HG03439 (cell line): ENCODE data around the gene DSTN.

Source experiments
- ATAC-seq: cut with Tn5 transposase; IDR thresholded peaks from one replicate; pipeline ENCODE4 v1.9.1; 2021; ENCODE audit warnings: mild to moderate bottlenecking, moderate library complexity; ENCODE audit not compliant: unreplicated experiment

Gene DSTN

DNA sequence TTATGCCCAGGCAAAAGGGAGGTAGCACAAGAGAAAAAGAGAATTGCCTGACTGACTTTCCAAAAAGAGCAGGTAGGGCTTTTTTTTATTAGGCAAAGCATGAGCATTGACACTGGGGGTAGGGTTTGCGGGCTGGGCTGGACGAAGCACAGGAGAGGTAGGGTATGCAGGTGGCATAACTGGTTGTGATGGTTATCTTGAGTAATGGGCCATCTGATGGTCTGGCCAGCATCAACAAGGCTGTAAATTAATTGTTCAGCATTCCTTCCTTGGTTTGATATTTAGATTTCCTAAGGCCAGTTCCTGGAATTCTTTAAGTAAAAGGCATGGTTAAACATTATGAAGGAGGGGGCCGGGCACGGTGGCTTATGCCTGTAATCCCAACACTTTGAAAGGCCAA, 24.7 kb upstream of the DSTN start:
- no peak for ATAC-seq

DNA sequence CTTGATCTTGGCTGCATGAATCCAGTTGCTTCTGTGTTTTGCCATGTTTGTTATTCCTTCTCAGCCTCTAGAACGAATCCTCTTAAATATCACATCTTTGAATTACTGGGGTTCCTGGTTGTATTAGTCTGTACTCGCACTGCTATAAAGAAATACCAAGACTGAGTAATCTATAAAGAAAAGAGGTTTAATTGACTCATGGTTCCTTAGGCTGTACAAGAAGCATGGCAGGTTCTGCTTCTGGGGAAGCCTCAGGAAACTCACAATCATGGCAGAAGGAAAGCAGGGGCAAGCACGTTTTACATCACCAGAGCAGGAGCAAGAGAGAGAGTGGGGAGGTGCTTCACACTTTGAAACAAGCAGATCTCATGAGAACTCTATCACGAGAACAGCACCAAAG, 20.7 kb upstream of the DSTN start:
- ATAC-seq: no peak

DNA sequence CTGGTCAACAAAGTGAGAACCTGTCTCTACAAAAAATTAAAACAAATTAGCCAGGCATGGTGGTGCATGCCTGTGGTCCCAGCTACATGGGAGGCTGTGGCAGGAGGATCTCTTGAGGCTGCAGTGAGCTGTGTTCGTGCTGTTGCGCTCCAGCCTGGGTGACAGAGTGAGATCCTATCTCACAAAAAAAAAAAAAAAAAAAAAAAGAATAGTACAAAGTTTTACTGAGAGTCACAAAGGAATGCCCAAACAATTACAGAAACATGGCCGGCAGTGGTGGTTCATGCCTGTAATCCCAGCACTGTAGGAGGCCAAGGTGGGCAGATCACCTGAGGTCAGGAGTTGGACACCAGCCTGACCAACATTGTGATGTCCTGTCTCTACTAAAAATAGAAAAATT, 14.8 kb upstream of the DSTN start:
- no peak for ATAC-seq

- ATAC-seq: no peak
These were observed 12.8 kb upstream of the DSTN start for GRCh38 chr20:17556837-17557674.

DNA sequence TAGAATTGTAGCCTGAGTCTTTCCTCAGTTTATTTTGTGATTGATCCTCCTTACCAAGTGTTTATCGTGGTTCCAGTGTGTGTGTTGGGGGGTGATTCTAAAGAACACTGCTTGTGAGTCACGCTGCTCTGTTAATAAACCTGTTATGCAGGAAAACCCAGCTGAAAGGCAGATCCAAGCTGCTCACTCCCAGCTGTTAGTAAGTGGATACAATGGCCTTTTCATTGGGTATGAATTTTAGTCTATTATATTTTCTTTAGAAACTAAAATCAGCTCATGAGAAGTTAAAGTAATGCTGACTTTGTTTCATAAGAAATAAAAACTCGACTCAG, 12.2 kb upstream of the DSTN start:
- ATAC-seq: no peak

DNA sequence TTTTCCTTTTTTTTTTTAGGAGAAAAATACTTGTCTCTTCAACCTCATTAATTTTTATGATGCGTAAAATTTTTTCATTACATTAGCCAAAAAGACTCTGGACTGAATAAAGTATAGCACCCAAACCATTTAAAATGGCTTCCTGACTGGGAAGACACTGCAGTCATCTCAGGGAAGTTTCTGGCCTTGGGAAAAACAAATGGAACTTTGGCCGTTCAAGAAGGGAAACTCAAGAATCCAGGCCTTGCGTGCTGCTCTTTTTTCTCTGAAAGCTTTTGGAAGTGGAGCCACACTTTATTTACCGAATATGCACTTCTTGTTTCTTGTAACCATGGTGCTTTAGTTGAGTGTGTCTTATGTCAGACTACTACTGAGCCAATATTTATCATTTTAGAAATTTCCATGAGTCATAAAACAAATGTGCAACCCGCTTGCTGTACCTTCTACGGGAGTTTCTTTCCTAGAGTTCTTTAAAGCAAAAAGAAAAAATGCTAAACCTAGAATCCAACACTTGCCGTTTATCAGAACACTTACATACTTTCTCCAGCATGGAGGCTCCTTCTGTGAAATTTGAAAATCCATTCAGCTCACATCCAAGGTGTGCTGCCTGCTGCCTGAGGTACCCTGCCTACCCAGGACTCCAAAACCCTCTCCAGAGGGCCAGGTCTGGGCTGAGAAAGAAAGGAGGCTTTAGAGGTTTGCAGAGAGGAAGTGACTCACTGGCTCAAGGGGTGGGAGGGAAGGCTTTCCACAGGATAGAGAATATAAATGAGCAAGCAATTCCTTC, 11.5 kb upstream of the DSTN start:
- no peak for ATAC-seq

GRCh38 chr20:17558941-17559304, 11.0 kb upstream of the DSTN start:
- ATAC-seq: no peak

DNA sequence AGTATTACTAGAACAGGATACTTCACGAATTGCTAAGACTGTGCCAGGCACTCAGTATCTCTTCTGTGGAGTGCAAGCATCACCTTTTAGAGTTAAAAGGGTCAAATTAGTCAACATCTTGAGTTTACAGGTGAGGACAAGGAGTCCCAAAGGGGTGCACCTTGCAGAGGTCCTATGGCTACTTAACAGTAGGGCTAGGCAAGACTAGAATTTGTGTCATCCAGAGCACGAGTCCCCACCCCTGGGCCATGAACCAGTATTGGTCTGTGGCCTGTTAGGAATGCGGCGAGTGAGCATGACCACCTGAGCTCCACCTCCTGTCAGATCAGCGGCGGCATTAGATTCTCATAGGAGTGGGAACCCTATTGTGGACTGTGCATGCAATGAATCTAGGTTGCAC, 10.5 kb upstream of the DSTN start:
- ATAC-seq: no peak

DNA sequence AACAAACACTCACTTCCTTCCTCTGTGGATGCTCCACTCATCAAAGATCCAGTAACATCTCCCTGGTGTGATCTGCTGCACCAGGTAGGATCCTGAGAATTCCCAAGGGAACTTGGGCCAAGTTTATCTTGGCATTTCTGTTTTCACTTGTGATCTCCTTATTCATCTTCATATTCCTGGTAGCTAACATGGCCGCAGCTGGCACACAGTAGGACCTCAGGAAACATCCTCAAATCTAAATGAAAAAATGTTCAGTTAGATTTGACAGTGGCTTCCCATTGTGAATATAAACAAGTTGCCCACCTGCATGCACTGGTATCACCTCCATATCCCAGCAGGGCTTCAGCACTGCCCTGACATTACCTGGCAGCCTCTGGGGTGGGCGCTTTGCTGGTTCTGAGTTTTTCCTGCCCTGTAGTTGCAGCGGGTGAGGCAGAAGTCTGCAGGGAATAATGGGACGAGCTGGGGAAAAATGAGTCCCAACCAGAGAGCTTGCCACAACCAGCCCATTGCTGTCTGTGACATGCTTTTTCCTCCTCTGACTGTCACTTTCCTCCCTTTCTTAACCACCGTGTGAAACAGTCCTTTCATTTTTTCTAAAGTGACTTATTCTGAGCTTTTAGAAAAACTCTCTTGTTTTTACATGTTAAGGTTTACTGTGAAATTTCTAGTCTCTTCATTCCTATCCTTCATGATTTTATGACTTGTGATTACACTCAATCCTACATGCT, 9.4 kb upstream of the DSTN start:
- no peak for ATAC-seq

- no peak for ATAC-seq
These were observed 7.0 kb upstream of the DSTN start for GRCh38 chr20:17562804-17563305.

DNA sequence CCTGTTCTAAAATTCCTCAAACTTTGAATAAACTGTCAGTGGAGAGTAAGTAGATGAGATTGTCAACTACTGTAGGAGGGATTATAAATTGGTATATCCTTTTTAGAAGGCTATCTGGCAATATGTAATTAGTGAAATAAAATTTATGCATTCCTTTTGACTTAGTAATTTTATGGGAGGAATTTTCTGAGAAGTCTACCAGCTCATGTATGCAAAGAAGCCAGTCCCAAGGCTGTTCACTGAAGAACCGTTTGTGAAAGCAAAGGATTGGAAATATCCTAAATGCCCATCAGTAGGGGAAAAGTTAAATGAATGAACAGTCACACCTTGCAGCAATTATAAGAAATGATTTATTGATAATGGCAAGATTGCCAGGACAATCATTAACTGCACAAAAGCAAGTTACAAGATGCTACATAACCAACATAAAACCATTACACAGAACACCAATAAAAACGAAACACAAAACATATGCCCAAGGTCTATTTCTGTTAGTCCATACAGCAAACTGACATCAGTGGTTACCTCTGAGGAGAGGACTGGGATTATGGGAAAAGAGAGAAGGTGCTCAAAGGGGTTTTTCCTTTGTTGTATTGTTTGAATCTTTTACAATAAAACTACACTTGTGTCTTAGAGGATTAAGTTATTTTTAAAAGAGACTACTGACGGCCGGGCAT, 4.6 kb upstream of the DSTN start:
- no peak for ATAC-seq

DNA sequence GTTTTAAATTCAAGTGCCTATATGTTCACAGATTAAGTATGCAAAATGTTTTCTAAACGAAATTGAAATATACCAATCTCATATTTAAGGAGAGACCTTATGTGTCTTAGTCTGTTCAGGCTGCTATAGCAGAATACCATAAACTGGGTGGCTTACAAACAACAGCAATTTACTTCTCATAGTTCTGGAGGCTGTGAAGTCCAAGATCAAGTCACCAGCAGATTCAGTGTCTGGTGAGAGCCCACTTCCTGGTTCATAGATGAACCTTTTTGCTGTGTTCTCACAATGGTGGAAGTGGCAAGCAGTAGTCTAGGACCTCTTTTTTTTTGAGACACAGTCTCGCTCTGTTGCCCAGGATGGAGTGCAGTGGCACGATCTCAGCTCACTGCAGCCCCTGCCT, 3.5 kb upstream of the DSTN start:
- no peak for ATAC-seq

GRCh38 chr20:17568045-17568788, 1.7 kb upstream of the DSTN start:
- no peak for ATAC-seq

GRCh38 chr20:17568972-17569521, 828 bp upstream of the DSTN start:
- no peak for ATAC-seq

- peak; percentile 24 for ATAC-seq
These were observed 675 bp downstream of the DSTN start for GRCh38 chr20:17570347-17571152.

DNA sequence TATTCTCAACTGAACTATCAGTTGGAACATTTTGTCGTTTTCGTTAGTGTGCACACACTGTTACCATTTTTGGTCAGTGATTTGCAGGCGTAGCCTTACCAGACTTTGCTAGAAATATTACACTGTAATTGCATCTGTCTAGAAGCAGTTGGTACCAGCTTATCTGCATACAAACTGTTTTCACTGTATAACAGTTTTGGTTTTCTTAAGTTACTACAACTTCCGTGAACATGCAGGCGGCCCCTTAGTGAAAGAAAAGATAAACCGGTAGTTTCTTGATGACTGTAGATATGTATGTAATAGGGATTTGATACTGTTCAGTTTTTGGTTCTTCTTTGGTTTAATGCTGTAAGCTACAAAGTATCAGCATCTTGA, 1.3 kb downstream of the DSTN start:
- peak; percentile 33 for ATAC-seq

DNA sequence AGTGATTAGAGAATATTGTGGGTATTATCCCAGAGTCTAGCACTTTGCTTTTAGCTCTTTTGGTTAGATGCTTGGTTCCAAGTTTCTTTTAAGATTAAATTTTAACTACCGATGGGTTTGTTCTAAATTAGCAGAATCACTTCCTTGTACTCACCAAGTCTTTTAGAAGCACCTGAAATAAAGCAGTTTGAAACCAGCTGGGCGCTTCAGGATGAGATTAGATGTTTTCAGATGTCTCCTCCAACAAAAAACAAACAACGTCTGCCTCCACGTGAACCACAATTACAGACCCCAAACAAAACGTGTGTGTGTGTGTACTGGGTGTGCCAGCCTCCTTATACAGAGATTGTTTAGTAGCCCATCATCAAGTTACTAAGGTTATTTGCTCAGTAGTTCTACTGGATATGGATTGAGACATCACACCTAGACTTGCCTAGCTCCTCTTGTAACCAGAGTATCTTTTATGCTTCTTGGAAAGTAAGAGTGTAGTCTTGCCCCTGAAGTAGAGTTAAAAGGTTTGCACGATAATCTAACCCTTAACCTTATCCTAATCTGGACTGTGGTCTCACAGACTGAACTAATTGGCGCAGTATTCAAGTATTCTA, 2.3 kb downstream of the DSTN start:
- ATAC-seq: no peak

DNA sequence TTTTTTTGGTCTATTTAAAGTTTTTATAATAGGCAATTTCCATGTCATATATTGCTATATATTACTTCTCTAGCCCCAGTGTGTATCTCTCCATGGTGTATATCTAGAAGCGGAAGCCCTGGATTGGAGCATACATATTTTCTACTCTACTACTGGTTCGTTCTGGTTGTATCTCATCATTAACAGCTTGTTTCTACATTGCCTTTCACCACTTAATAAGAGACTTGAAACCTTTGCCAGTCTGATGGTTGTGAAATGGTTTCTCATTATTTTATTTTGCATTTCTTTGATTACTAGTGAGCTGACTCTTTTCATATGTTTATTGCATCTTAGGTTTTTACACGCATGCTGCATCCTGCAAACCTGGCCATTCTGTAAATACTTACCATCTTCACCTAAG, 3.6 kb downstream of the DSTN start:
- ATAC-seq: no peak

DNA sequence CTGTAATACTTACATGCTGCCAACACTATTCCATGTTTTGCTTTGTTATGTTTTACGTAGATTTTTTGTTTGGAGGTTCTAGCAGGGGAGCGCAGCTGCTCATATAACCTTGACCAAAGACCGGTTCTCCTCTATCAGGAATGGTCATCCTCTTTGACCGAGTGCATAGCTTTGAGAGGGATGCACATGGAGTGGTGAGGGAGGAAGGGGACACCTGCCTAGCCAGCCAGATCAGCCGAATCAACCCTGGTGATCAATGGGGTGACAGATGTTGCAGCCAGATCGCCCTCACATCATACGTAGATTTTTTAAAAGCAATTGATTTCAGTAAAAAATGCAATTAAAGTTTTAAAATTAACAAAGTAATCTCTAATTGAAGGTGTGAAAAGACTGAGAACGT, 6.3 kb downstream of the DSTN start:
- no peak for ATAC-seq
